Spleen (tissue), 11 donors: ENCODE data around the gene PPP1R13B. TPM values are rescaled to one million over a fixed set of nuclear protein-coding genes. Genes with fewer than 3 reads are reported as not detected.
A peak's percentile ranks its signal among the peaks of the same experiment; 100 is the strongest.

ENCODE experiments used
- DNase-seq: peaks from one replicate; pipeline ENCODE4 v3.0.0-alpha.2; 2020
- H3K27ac ChIP-seq, 8 donors: fragments of 200-600 bp; sonication (generic) in 7 of 8; 1 replicate in 4 of 8; 2 replicates in 4 of 8; pipeline versions ENCODE4 v1.5.0 to v1.8.0; 2016 to 2021; ENCODE audit warnings: inconsistent platforms in 4 of 8, mild to moderate bottlenecking in 4 of 8, moderate library complexity in 1 of 8
- H3K27me3 ChIP-seq, 7 donors: fragments of 200-600 bp; sonication (generic) in 6 of 7; replicated peaks in 1 of 7; 1 replicate in 4 of 7; 2 replicates in 3 of 7; pipeline versions ENCODE4 v1.5.0 to v1.8.0; 2016 to 2021; ENCODE audit warnings: inconsistent platforms in 3 of 7, mild to moderate bottlenecking in 1 of 7
- H3K36me3 ChIP-seq, 6 donors: fragments of 200-600 bp; sonication (generic) in 5 of 6; 1 replicate in 4 of 6; 2 replicates in 2 of 6; pipeline versions ENCODE4 v1.5.0 to v1.8.0; 2016 to 2021; ENCODE audit warnings: inconsistent platforms in 2 of 6
- H3K4me1 ChIP-seq, 6 donors: fragments of 200-600 bp; sonication (generic) in 5 of 6; 1 replicate in 3 of 6; 2 replicates in 3 of 6; pipeline versions ENCODE4 v1.5.0 to v1.8.0; 2016 to 2021; ENCODE audit warnings: inconsistent platforms in 3 of 6
- H3K4me3 ChIP-seq, 8 donors: fragments of 200-600 bp; sonication (generic) in 7 of 8; 1 replicate in 4 of 8; 2 replicates in 4 of 8; pipeline versions ENCODE4 v1.5.0 to v1.8.0; 2016 to 2021; ENCODE audit warnings: inconsistent platforms in 4 of 8, mild to moderate bottlenecking in 4 of 8, moderate library complexity in 2 of 8
- H3K9me3 ChIP-seq, 8 donors: fragments of 200-600 bp; sonication (generic) in 7 of 8; 1 replicate in 4 of 8; 2 replicates in 4 of 8; pipeline versions ENCODE4 v1.5.0 to v1.8.0; 2016 to 2021; ENCODE audit warnings: inconsistent platforms in 4 of 8
- CTCF ChIP-seq, 11 experiments: fragments of 200-600 bp in 7 of 11; fragments of 450-650 bp in 4 of 11; sonication (generic) in 4 of 11; IDR thresholded peaks in 8 of 11; conservative IDR thresholded peaks in 3 of 11; 1 replicate in 7 of 11; 2 replicates in 4 of 11; pipeline versions ENCODE4 v1.4.0 to v1.8.0; 2016 to 2021; ENCODE audit warnings: antibody characterized with exemption in 11 of 11, inconsistent platforms in 4 of 11, mild to moderate bottlenecking in 1 of 11
- POLR2A ChIP-seq, 3 donors: fragments of 450-650 bp; IDR thresholded peaks; one replicate each; pipeline ENCODE4 v1.5.1; 2017; ENCODE audit warnings: antibody characterized with exemption in 3 of 3, mild to moderate bottlenecking in 1 of 3
- POLR2AphosphoS5 ChIP-seq, 3 donors: sonication (generic); formaldehyde crosslinking; IDR thresholded peaks; one replicate each; pipeline ENCODE4 v1.5.1; 2017; ENCODE audit warnings: antibody characterized with exemption in 3 of 3
- WGBS, 5 donors: extraction: QIAGEN DNeasy Blood & Tissue Kit in 3 of 5; methylation state at CpG; one replicate each; pipeline versions ENCODE4 v1.1.5 to v1.1.7; 2013 to 2018; 5-methylcytosine and 5-hydroxymethylcytosine counted together
- intact Hi-C: fragments of 100-400 bp; cut with DNase I; formaldehyde crosslinking; loops from one replicate; pipeline ENCODE4 v1.15.0; 2023; ENCODE audit warnings: low total_unique reads
- polyA plus RNA-seq, 3 donors: library from polyadenylated mRNA; stranded (reverse); fragments of 200-250 nt; gene quantifications; one replicate each; pipeline ENCODE4 v1.2.1, GENCODE V29; 2013
- total RNA-seq, 7 donors: library from RNA; depleted of rRNA in 3 of 7; stranded (reverse); fragments of >200 nt in 3 of 7; fragmentation: NEBNext Ultra II Directional in 4 of 7; extraction: Animal tissue kit (Norgen Biotek cat#: 25700) in 4 of 7; gene quantifications; one replicate each; pipeline versions ENCODE4 v1.1.0 to v1.2.1, GENCODE V29; 2016 to 2021
- donor health status: healthy with polysubstance abuse.
- donor health status: DM: no; HTN: no; CAD: no; lungs with moderate emphysema.
- donor health status: DM: no; HTN: no; CAD: no.
- donor health status: Bipolar disorder and iron deficiency.
- donor health status: healthy.
- donor health status: DM: no; HTN: no; CAD: no.
- donor health status: DM: yes; HTN: yes; CAD: no.

The PPP1R13B gene
- total and polyA plus RNA-seq, 10 donors: 5.7 to 95.3 (median 36.6) TPM

GRCh38 chr14:103705504-103706284, 141.7 kb downstream of the PPP1R13B start:
- peak; percentile 81 for DNase-seq
- peak overlapping the region in 1 of 8 donors; percentile 12 for H3K4me3 ChIP-seq
- TF ChIP-seq POLR2A (IDR thresholded peaks at IDR 0.05) (no peak), POLR2AphosphoS5 (IDR thresholded peaks at IDR 0.05) (peak; percentile 61 to 82 (median 77)), CTCF (IDR thresholded peaks at IDR 0.05 in 8 of 11, conservative IDR thresholded peaks at IDR 0.05 in 3 of 11) (no peak)
- intact Hi-C loops: no loop called here
- H3K4me1 ChIP-seq: peaks cover 26 to 100% (median 76%) of the 10 kb centered on the region in 6 donors
- no peaks in the 10 kb centered on the region for H3K9me3 ChIP-seq
- 58 to 74% (median 68%) methylated on average over 24 to 28 of the region's 28 CpGs for WGBS, 5 donors
- no peaks in the 10 kb centered on the region for H3K27me3 ChIP-seq
- peaks cover 0 to 97% (median 39%) of the 10 kb centered on the region in 6 donors for H3K36me3 ChIP-seq
- H3K27ac ChIP-seq: peak overlapping the region; percentile 31 to 95 (median 83)

GRCh38 chr14:103705118-103705503, 142.3 kb downstream of the PPP1R13B start:
- Histone ChIP-seq H3K4me3 (peak overlapping the region in 1 of 8 donors; percentile 12), H3K36me3 (peaks cover 0 to 100% (median 43%) of the 10 kb centered on the region in 6 donors), H3K4me1 (peaks cover 32 to 100% (median 81%) of the 10 kb centered on the region in 6 donors), H3K9me3 (no peaks in the 10 kb centered on the region), H3K27ac (peak overlapping the region; percentile 31 to 95 (median 83)), H3K27me3 (no peaks in the 10 kb centered on the region)
- TF ChIP-seq CTCF (IDR thresholded peaks at IDR 0.05 in 8 of 11, conservative IDR thresholded peaks at IDR 0.05 in 3 of 11) (no peak), POLR2AphosphoS5 (IDR thresholded peaks at IDR 0.05) (peak; percentile 47 to 70 (median 51))
- peak; percentile 88 for DNase-seq
- WGBS, 5 donors: 18 to 59% (median 38%) methylated on average over 8 to 15 of the region's 15 CpGs
- intact Hi-C loops: no loop called here

- intact Hi-C loops: no loop called here
- Histone ChIP-seq H3K4me1 (peaks cover 29 to 100% (median 83%) of the 10 kb centered on the region in 6 donors), H3K27ac (peak overlapping the region; percentile 31 to 95 (median 83)), H3K36me3 (peaks cover 0 to 100% (median 46%) of the 10 kb centered on the region in 6 donors), H3K9me3 (no peaks in the 10 kb centered on the region), H3K4me3 (no peak overlapping the region), H3K27me3 (no peaks in the 10 kb centered on the region)
- 44 to 61% (median 46%) methylated on average over 13 of the region's 13 CpGs for WGBS, 5 donors
- peak; percentile 87 for DNase-seq
- no peak for TF ChIP-seq CTCF (IDR thresholded peaks at IDR 0.05 in 8 of 11, conservative IDR thresholded peaks at IDR 0.05 in 3 of 11)
- peak in 2 of 3 donors; percentile 73 to 78 for TF ChIP-seq POLR2AphosphoS5 (IDR thresholded peaks at IDR 0.05)
Observed at GRCh38 chr14:103704708-103705107, 142.7 kb downstream of the PPP1R13B start.
